ENCODE data around the gene SLC2A13.

Gene SLC2A13

DNA sequence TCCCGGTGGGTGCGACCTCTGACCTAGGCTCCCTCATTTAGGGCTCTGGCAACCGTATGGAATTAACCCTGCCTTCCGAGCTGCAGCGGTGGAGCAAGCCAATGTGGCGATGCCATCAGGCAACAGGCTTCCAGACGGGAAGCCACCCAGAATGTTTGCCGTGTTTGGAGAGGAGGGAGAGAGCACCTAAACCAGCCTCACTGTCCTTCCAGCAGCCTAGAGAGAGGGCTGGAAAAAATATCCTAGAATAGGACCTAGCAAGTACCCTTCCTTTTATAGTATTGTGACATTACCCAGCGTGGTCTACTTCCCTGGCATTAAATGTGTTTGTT is 287 bp upstream of the SLC2A13 start:
- Histone ChIP-seq H3K4me1 (ENCODE audit: control insufficient read depth in 1 of 2, insufficient read depth in 2 of 2, low read length in 2 of 2) (peaks cover 25 to 34% of the 10 kb centered on the region in 2 donors), H3K9me3 (ENCODE audit: control insufficient read depth in 1 of 2, low read length in 2 of 2) (no peaks in the 10 kb centered on the region), H3K4me3 (ENCODE audit: low read depth in 1 of 2, low read length in 2 of 2) (peak overlapping the region; percentile 84 to 85), H3K27ac (ENCODE audit: low read depth, low read length) (no peak overlapping the region), H3K36me3 (ENCODE audit: control insufficient read depth in 1 of 2, insufficient read depth in 2 of 2, low read length in 2 of 2) (no peaks in the 10 kb centered on the region), H3K27me3 (ENCODE audit: control insufficient read depth in 1 of 2, insufficient read depth in 2 of 2, low read length in 2 of 2) (no peaks in the 10 kb centered on the region), H3K9ac (ENCODE audit: low read depth in 1 of 2, low read length in 2 of 2) (no peak overlapping the region)

DNA sequence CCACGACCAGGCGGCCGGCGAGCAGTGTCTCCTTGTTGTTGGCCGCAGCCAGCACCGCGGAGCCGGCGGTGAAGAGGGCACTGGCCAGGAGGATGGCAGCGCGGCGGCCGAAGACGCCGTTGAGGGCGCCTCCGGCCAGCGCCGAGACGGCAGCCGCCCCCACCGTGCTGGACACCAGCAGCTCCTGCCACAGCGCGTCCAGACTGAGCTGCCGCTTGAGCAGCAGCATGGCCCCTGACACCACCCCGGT is 691 bp downstream of the SLC2A13 start:
- peak overlapping the region; percentile 63 to 71 for H3K9ac ChIP-seq (ENCODE audit: low read depth in 1 of 2, low read length in 2 of 2)
- no peaks in the 10 kb centered on the region for H3K27me3 ChIP-seq (ENCODE audit: control insufficient read depth in 1 of 2, insufficient read depth in 2 of 2, low read length in 2 of 2)
- H3K27ac ChIP-seq (ENCODE audit: low read depth, low read length), result no peak overlapping the region
- H3K4me1 ChIP-seq (ENCODE audit: control insufficient read depth in 1 of 2, insufficient read depth in 2 of 2, low read length in 2 of 2), result peaks cover 27 to 34% of the 10 kb centered on the region in 2 donors
- peak overlapping the region; percentile 84 to 85 for H3K4me3 ChIP-seq (ENCODE audit: low read depth in 1 of 2, low read length in 2 of 2)
- no peaks in the 10 kb centered on the region for H3K36me3 ChIP-seq (ENCODE audit: control insufficient read depth in 1 of 2, insufficient read depth in 2 of 2, low read length in 2 of 2)
- H3K9me3 ChIP-seq (ENCODE audit: control insufficient read depth in 1 of 2, low read length in 2 of 2), result no peaks in the 10 kb centered on the region

DNA sequence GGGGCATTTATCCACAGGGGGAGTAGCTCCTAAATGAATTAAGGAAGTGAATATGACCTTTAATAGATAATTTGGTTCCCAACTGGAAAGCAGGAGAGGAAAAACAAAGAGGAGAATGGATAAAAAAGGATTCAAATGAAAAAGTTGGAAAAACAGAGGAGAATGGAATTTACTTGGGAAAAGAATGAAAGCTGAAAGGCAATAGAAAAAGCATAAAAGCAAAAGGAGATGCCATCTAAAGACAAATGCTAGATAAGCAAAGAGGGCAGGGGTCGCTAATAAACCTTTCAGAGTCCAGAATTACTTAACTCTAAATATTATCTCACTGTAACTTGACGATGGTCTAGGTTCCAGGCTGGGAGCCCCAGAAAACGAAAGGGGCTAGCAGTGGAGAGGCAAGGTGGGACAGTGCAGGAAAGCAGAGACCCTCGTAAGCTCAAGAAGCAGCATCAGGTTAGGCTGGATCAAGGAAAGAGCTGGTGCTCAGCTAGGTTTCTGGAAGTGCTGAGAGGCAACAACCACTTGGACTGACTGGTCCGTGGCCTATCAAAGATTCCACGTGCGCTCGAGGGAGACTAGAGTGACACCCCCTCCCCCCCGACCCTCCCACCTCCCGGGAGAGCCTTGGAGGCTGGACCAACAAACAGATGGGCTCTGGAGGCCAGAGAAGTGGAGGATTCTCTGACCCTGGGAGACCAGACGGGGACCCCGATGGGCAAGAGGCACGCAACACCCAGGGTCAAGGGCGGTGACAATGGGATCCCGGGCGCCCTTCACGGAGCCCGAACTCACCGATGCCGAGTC is 1.2 kb downstream of the SLC2A13 start:
- Histone ChIP-seq H3K27ac (ENCODE audit: low read depth, low read length) (no peak overlapping the region), H3K9ac (ENCODE audit: low read depth in 1 of 2, low read length in 2 of 2) (peak overlapping the region; percentile 63 to 71)

DNA sequence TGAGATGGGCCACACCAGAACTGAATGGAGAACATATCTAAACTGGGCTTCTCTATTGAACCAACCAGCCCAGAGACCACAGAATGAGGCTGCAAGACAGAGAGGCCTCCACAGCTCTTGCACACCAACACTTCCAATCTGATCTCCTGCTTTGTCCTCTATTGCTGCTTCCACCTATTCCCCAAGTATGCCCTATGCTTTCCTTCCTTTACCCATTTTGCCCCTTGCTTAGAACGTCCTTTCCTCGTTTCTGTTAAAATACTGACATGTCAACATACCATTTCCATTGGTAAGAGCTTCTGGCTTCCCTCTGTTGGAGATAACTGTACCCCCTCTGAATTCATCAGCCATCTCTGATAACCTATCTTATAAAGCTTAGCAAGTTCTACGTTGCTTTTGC is 2.8 kb downstream of the SLC2A13 start:
- H3K27ac ChIP-seq (ENCODE audit: low read depth, low read length), result no peak overlapping the region
- no peaks in the 10 kb centered on the region for H3K36me3 ChIP-seq (ENCODE audit: control insufficient read depth in 1 of 2, insufficient read depth in 2 of 2, low read length in 2 of 2)
- no peaks in the 10 kb centered on the region for H3K27me3 ChIP-seq (ENCODE audit: control insufficient read depth in 1 of 2, insufficient read depth in 2 of 2, low read length in 2 of 2)
- peak overlapping the region in 1 of 2 donors; percentile 84 for H3K4me3 ChIP-seq (ENCODE audit: low read depth in 1 of 2, low read length in 2 of 2)
- H3K4me1 ChIP-seq (ENCODE audit: control insufficient read depth in 1 of 2, insufficient read depth in 2 of 2, low read length in 2 of 2), result peaks cover 37 to 41% of the 10 kb centered on the region in 2 donors
- H3K9ac ChIP-seq (ENCODE audit: low read depth in 1 of 2, low read length in 2 of 2), result no peak overlapping the region
- no peaks in the 10 kb centered on the region for H3K9me3 ChIP-seq (ENCODE audit: control insufficient read depth in 1 of 2, low read length in 2 of 2)

More for the DNA sequence above, 1.2 kb downstream of the SLC2A13 start:
- Histone ChIP-seq H3K36me3 (ENCODE audit: control insufficient read depth in 1 of 2, insufficient read depth in 2 of 2, low read length in 2 of 2) (no peaks in the 10 kb centered on the region), H3K4me3 (ENCODE audit: low read depth in 1 of 2, low read length in 2 of 2) (peak overlapping the region; percentile 84 to 85), H3K9me3 (ENCODE audit: control insufficient read depth in 1 of 2, low read length in 2 of 2) (no peaks in the 10 kb centered on the region), H3K27me3 (ENCODE audit: control insufficient read depth in 1 of 2, insufficient read depth in 2 of 2, low read length in 2 of 2) (no peaks in the 10 kb centered on the region), H3K4me1 (ENCODE audit: control insufficient read depth in 1 of 2, insufficient read depth in 2 of 2, low read length in 2 of 2) (peaks cover 33 to 37% of the 10 kb centered on the region in 2 donors)

DNA sequence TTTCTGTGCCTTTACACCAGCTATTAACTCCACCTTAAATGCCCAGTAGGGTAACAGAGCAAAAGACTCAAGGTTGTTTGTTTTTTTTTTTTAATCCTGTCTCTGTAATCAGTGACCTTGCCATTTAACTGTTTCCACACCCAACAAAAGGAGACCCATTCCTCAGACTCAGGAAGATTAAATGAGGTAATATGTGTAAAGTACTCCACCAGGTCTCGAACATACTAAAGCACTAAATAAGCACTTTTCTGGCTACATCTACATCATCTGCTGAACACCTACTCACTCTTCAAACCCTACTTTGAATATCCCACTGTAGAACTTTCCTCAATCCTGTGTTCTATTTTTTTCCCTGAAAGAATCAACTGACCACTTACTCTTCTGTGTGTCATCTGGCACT is 4.1 kb downstream of the SLC2A13 start:
- Histone ChIP-seq H3K27ac (ENCODE audit: low read depth, low read length) (no peak overlapping the region), H3K4me1 (ENCODE audit: control insufficient read depth in 1 of 2, insufficient read depth in 2 of 2, low read length in 2 of 2) (peaks cover 36 to 37% of the 10 kb centered on the region in 2 donors), H3K9ac (ENCODE audit: low read depth in 1 of 2, low read length in 2 of 2) (no peak overlapping the region), H3K9me3 (ENCODE audit: control insufficient read depth in 1 of 2, low read length in 2 of 2) (no peaks in the 10 kb centered on the region), H3K27me3 (ENCODE audit: control insufficient read depth in 1 of 2, insufficient read depth in 2 of 2, low read length in 2 of 2) (no peaks in the 10 kb centered on the region), H3K36me3 (ENCODE audit: control insufficient read depth in 1 of 2, insufficient read depth in 2 of 2, low read length in 2 of 2) (no peaks in the 10 kb centered on the region), H3K4me3 (ENCODE audit: low read depth in 1 of 2, low read length in 2 of 2) (peak overlapping the region in 1 of 2 donors; percentile 7)

DNA sequence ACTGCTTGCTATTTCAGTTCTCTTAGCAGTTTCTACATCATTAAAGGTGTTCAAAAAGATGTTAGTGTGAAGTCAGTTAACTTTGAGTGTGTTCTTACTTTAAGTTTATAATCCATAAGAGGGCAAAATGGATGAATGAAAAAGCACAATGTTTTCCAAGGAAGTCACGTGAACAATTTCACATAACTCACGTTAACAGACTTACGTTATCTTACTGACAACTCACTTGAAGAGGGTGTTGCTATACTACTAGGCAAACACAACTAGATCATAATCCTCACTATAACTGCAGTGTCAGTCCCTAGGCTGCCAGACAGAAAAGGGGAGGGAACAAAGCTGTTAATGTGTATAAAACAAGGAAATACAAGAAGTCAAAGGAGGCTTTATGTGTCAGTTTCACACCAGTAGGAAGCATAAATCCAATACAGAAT is 6.4 kb downstream of the SLC2A13 start:
- H3K9ac ChIP-seq (ENCODE audit: low read depth in 1 of 2, low read length in 2 of 2), result no peak overlapping the region
- H3K27ac ChIP-seq (ENCODE audit: low read depth, low read length), result no peak overlapping the region
- H3K4me3 ChIP-seq (ENCODE audit: low read depth in 1 of 2, low read length in 2 of 2), result no peak overlapping the region
- no peaks in the 10 kb centered on the region for H3K27me3 ChIP-seq (ENCODE audit: control insufficient read depth in 1 of 2, insufficient read depth in 2 of 2, low read length in 2 of 2)
- H3K9me3 ChIP-seq (ENCODE audit: control insufficient read depth in 1 of 2, low read length in 2 of 2), result no peaks in the 10 kb centered on the region
- H3K4me1 ChIP-seq (ENCODE audit: control insufficient read depth in 1 of 2, insufficient read depth in 2 of 2, low read length in 2 of 2), result peaks cover 24 to 31% of the 10 kb centered on the region in 2 donors
- no peaks in the 10 kb centered on the region for H3K36me3 ChIP-seq (ENCODE audit: control insufficient read depth in 1 of 2, insufficient read depth in 2 of 2, low read length in 2 of 2)

DNA sequence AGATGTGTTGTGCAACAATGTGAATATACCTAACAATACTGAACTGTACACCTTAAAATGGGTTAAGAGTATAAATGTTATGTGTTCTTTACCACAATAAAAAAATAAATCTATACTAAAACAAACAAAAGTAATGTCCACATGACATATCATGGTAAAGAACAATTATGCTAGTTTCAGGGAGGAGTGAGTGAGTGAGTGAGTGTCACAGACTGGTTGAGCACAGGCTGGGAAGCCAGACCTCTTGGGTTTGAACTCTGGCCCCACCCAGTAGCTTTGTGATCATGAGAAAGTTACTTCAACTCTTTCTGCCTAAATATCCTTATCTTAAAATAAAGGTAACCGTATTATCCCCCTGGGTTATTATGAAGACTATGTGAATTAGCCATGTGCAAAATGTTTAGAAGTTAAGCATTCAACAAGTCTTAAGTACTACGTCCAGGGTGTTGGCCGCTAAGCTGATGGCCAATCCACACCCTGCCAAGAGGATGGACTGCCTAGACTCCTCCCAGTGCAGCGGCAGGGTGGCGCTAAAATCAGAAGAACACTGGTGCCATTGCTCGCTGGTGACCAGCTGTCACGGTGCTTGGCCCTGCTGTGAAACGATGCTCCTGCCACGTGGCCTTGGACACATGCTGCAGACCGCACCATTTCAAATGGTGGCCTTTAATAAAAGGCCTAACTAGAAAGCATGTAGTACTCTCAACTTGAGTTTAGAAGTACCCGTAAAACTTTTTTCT is 7.3 kb downstream of the SLC2A13 start:
- H3K4me1 ChIP-seq (ENCODE audit: control insufficient read depth in 1 of 2, insufficient read depth in 2 of 2, low read length in 2 of 2), result peaks cover 16 to 23% of the 10 kb centered on the region in 2 donors
- H3K9ac ChIP-seq (ENCODE audit: low read depth in 1 of 2, low read length in 2 of 2), result no peak overlapping the region
- H3K4me3 ChIP-seq (ENCODE audit: low read depth in 1 of 2, low read length in 2 of 2), result no peak overlapping the region
- no peak overlapping the region for H3K27ac ChIP-seq (ENCODE audit: low read depth, low read length)
- H3K9me3 ChIP-seq (ENCODE audit: control insufficient read depth in 1 of 2, low read length in 2 of 2), result no peaks in the 10 kb centered on the region
- no peaks in the 10 kb centered on the region for H3K27me3 ChIP-seq (ENCODE audit: control insufficient read depth in 1 of 2, insufficient read depth in 2 of 2, low read length in 2 of 2)
- no peaks in the 10 kb centered on the region for H3K36me3 ChIP-seq (ENCODE audit: control insufficient read depth in 1 of 2, insufficient read depth in 2 of 2, low read length in 2 of 2)

DNA sequence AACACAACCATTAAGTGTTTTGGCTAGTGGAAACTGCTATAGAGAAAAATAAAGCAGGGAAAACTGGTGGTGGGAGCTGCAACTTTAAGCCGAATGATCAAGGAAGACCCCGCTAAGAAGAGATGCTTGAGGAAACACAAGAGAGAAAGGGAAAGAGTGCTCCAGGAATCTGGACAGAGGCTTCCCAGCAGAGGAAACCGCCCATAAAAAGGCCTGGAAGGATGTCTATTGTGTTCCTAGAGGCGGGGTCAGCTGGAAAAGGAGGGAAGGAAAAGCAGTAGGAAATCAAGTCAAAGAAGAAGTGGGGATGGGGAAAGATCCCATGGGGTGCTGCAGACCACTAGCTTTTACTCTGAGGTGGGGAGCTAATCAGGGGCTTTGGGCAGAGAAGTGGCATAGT is 12.4 kb downstream of the SLC2A13 start:
- Histone ChIP-seq H3K9me3 (ENCODE audit: control insufficient read depth in 1 of 2, low read length in 2 of 2) (no peaks in the 10 kb centered on the region), H3K4me3 (ENCODE audit: low read depth in 1 of 2, low read length in 2 of 2) (no peak overlapping the region), H3K4me1 (ENCODE audit: control insufficient read depth in 1 of 2, insufficient read depth in 2 of 2, low read length in 2 of 2) (no peaks in the 10 kb centered on the region), H3K9ac (ENCODE audit: low read depth in 1 of 2, low read length in 2 of 2) (no peak overlapping the region), H3K27ac (ENCODE audit: low read depth, low read length) (no peak overlapping the region), H3K27me3 (ENCODE audit: control insufficient read depth in 1 of 2, insufficient read depth in 2 of 2, low read length in 2 of 2) (no peaks in the 10 kb centered on the region), H3K36me3 (ENCODE audit: control insufficient read depth in 1 of 2, insufficient read depth in 2 of 2, low read length in 2 of 2) (no peaks in the 10 kb centered on the region)

DNA sequence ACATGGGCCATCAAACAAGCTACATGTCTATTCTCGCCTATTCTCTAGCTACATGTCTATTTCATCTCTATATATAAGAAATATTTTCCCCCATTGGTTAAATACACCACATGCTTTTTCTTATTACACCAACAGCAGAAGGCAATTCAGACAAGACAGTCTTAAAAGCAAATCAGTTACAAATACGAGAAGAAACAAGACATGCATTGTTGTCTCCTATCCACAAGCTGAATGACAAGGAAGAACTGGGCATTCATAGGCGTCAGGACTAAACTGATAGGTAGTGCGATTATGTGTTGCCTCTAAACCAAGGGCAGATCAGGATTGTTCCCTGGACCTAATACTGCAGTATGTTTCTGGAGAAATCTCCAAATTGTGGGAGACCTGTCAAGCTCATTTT is 19.4 kb downstream of the SLC2A13 start:
- Histone ChIP-seq H3K9ac (ENCODE audit: low read depth in 1 of 2, low read length in 2 of 2) (no peak overlapping the region), H3K4me3 (ENCODE audit: low read depth in 1 of 2, low read length in 2 of 2) (no peak overlapping the region), H3K27me3 (ENCODE audit: control insufficient read depth in 1 of 2, insufficient read depth in 2 of 2, low read length in 2 of 2) (no peaks in the 10 kb centered on the region), H3K9me3 (ENCODE audit: control insufficient read depth in 1 of 2, low read length in 2 of 2) (no peaks in the 10 kb centered on the region), H3K27ac (ENCODE audit: low read depth, low read length) (no peak overlapping the region), H3K36me3 (ENCODE audit: control insufficient read depth in 1 of 2, insufficient read depth in 2 of 2, low read length in 2 of 2) (peaks cover 0 to 7% of the 10 kb centered on the region in 2 donors), H3K4me1 (ENCODE audit: control insufficient read depth in 1 of 2, insufficient read depth in 2 of 2, low read length in 2 of 2) (no peaks in the 10 kb centered on the region)

DNA sequence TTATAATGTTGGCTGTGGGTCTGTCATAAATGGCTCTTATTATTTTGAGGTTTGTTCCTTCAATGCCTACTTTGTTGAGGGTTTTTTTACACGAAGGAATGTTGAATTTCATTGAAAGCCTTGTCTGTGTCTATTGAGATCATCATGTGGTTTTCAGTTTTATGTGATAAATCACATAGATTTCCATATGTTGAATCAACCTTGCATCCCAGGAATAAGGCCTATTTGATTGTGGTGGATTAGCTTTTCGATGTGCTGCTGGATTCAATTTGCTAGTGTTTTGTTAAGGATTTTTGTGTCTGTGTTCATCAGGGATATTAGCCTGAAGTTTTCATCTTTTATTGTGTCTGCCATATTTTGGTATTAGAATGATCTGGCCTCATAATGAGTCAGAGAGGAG is 27.6 kb downstream of the SLC2A13 start:
- Histone ChIP-seq H3K4me3 (ENCODE audit: low read depth in 1 of 2, low read length in 2 of 2) (no peak overlapping the region), H3K36me3 (ENCODE audit: control insufficient read depth in 1 of 2, insufficient read depth in 2 of 2, low read length in 2 of 2) (peaks cover 0 to 6% of the 10 kb centered on the region in 2 donors), H3K9me3 (ENCODE audit: control insufficient read depth in 1 of 2, low read length in 2 of 2) (no peaks in the 10 kb centered on the region), H3K9ac (ENCODE audit: low read depth in 1 of 2, low read length in 2 of 2) (no peak overlapping the region), H3K27ac (ENCODE audit: low read depth, low read length) (no peak overlapping the region), H3K4me1 (ENCODE audit: control insufficient read depth in 1 of 2, insufficient read depth in 2 of 2, low read length in 2 of 2) (no peaks in the 10 kb centered on the region), H3K27me3 (ENCODE audit: control insufficient read depth in 1 of 2, insufficient read depth in 2 of 2, low read length in 2 of 2) (no peaks in the 10 kb centered on the region)

Data from duodenal mucosa (tissue), 2 donors.